Esophagus squamous epithelium (tissue), 5 donors: ENCODE results near the gene TMEM271. TPM values are rescaled to one million over a fixed set of nuclear protein-coding genes. Genes with fewer than 3 reads are reported as not detected.

Experiments
- DNase-seq: peaks from one replicate; lab custom pipeline; 2025; lab: John Stamatoyannopoulos, UW
- H3K27ac ChIP-seq, 4 donors: fragments of 200-600 bp; sonication (generic); one replicate each; pipeline ENCODE4 v1.5.1; 2016 to 2019; ENCODE audit warnings: mild to moderate bottlenecking in 1 of 4
- H3K27me3 ChIP-seq, 4 donors: fragments of 200-600 bp; sonication (generic); 1 replicate in 3 of 4; 2 replicates in 1 of 4; pipeline versions ENCODE4 v1.5.1 to v1.6.0; 2017 to 2021; ENCODE audit warnings: antibody characterized with exemption in 1 of 4
- H3K36me3 ChIP-seq, 3 donors: fragments of 200-600 bp; sonication (generic); one replicate each; pipeline ENCODE4 v1.5.1; 2016 to 2019
- H3K4me1 ChIP-seq, 3 donors: fragments of 200-600 bp; sonication (generic); one replicate each; pipeline ENCODE4 v1.5.1; 2017 to 2019
- H3K4me3 ChIP-seq, 4 donors: fragments of 200-600 bp; sonication (generic); 1 replicate in 3 of 4; 2 replicates in 1 of 4; pipeline ENCODE4 v1.5.1; 2016 to 2019; ENCODE audit warnings: mild to moderate bottlenecking in 2 of 4, moderate library complexity in 1 of 4
- H3K9me3 ChIP-seq, 3 donors: fragments of 200-600 bp; sonication (generic); one replicate each; pipeline ENCODE4 v1.5.1; 2016 to 2019
- POLR2A ChIP-seq, 4 donors: fragments of 450-650 bp; IDR thresholded peaks; one replicate each; pipeline ENCODE4 v1.6.1; 2017; ENCODE audit warnings: antibody characterized with exemption in 4 of 4, mild to moderate bottlenecking in 4 of 4, moderate library complexity in 3 of 4
- WGBS, 2 donors: methylation state at CpG; one replicate each; pipeline ENCODE4 v1.1.5; 2018; 5-methylcytosine and 5-hydroxymethylcytosine counted together
- intact Hi-C: fragments of 100-400 bp; cut with DNase I; formaldehyde crosslinking; loops from one replicate; pipeline ENCODE4 v1.15.0; 2022
- total RNA-seq, 4 donors: library from RNA; depleted of rRNA; stranded (reverse); fragments of >200 nt; gene quantifications; one replicate each; pipeline ENCODE4 v1.1.0, GENCODE V29; 2016
- TF ChIP-seq, protein P1 (sequence below), 6 experiments: fragments of 450-650 bp in 4 of 6; fragments of 200-600 bp in 2 of 6; sonication (generic) in 2 of 6; IDR thresholded peaks; one replicate each; pipeline ENCODE4 v1.5.1; 2016 to 2019; ENCODE audit warnings: antibody characterized with exemption in 6 of 6, mild to moderate bottlenecking in 4 of 6, moderate library complexity in 4 of 6
- donor health status: DM: yes; HTN: yes; CAD: no.

Gene TMEM271
- total RNA-seq, 4 donors from 2014 or later, result 0.19 TPM; not detected in 3

DNA sequence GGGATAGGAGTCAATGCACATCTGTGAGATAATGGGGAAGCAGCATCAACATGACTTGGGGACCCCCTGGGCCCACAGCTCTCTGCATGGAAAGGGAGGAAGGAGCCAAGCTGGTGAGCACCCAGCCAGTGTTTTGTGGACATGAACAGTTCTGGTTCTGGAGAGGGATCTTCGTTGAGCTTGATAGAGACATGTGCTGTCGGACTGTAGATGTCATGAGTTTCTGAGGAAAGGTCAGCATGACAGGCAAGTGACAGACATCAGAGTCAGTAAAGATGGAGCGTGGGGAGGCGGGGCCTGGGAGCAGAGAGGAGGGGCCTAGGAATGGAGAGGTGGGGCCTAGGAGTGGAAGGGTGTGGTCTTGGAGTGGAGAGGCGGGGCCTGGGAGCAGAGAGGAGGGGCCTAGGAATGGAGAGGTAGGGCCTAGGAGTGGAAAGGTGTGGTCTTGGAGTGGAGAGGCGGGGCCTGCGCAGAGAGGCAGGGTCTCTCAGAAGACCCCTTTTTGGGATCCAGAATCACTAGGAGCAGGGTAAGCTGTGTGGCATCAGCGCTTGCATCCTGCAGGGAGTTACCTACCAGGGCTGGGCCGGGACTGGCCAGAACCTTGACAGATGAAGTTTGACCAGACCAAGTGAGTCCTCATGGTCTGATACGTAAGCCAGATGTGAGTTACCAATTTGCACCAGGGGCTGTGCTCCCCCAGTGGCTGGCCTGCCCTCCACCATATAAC lies 43.3 kb downstream of the TMEM271 start:
- Histone ChIP-seq H3K4me1 (no peaks in the 10 kb centered on the region), H3K36me3 (peaks cover 21 to 99% (median 27%) of the 10 kb centered on the region in 3 donors), H3K27me3 (no peaks in the 10 kb centered on the region), H3K9me3 (no peaks in the 10 kb centered on the region), H3K27ac (no peak overlapping the region), H3K4me3 (no peak overlapping the region)
- TF ChIP-seq, protein P1, sequence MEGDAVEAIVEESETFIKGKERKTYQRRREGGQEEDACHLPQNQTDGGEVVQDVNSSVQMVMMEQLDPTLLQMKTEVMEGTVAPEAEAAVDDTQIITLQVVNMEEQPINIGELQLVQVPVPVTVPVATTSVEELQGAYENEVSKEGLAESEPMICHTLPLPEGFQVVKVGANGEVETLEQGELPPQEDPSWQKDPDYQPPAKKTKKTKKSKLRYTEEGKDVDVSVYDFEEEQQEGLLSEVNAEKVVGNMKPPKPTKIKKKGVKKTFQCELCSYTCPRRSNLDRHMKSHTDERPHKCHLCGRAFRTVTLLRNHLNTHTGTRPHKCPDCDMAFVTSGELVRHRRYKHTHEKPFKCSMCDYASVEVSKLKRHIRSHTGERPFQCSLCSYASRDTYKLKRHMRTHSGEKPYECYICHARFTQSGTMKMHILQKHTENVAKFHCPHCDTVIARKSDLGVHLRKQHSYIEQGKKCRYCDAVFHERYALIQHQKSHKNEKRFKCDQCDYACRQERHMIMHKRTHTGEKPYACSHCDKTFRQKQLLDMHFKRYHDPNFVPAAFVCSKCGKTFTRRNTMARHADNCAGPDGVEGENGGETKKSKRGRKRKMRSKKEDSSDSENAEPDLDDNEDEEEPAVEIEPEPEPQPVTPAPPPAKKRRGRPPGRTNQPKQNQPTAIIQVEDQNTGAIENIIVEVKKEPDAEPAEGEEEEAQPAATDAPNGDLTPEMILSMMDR (IDR thresholded peaks at IDR 0.05), result no peak
- no peak for TF ChIP-seq POLR2A (IDR thresholded peaks at IDR 0.05)
- DNase-seq, result no peak
- intact Hi-C loops, result no loop called here
- WGBS, 2 donors, result 94% methylated on average over 8 to 10 of the region's 10 CpGs

DNA sequence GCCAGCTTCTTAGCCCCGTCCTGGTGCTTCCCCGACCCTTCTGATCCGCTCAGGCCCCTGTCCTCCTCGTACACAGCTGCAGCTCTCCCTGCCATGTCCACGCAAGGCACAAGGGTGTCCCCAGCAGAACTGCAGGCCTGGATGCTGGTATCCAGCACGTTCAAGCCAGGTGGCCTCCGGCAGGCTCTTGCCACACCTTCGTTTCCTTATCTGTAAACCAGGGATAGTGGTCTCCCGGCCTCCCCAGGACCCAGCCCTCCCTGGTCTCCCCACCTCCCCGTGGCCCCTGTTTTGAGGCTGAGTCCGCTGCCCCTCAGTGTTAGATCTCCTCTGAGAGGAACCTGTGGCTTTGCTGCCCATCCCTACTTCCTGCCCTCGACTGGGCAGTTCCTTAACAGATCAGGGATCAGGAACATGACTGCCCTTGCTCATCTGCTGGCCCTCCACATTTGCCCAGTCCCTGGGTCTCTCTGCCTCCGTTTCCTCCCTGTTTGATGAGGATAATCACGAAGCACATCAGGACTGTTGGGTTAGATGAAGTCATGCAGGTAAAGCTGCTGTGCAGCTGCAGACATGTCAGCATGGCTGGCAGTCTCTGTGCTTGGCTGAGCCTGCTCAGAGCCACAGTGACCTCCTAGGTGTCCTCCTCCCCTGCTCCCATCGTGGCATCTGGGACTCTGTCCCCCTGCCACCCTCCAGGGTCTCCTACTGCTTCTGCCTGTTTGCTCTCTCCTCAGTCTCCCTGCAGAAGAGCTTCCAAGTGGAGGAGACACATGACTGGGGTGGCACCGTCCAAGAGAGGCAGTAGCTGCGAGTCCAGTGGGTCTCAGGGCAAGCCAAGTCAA lies 44.2 kb downstream of the TMEM271 start:
- H3K4me3 ChIP-seq, result no peak overlapping the region
- intact Hi-C loops, result no loop called here
- TF ChIP-seq, protein P1 (IDR thresholded peaks at IDR 0.05), result no peak
- TF ChIP-seq POLR2A (IDR thresholded peaks at IDR 0.05), result no peak
- H3K9me3 ChIP-seq, result no peaks in the 10 kb centered on the region
- H3K36me3 ChIP-seq, result peaks cover 21 to 99% (median 29%) of the 10 kb centered on the region in 3 donors
- WGBS, 2 donors, result 91 to 94% methylated on average over 10 to 13 of the region's 17 CpGs
- DNase-seq, result no peak
- H3K4me1 ChIP-seq, result no peaks in the 10 kb centered on the region
- no peak overlapping the region for H3K27ac ChIP-seq
- no peaks in the 10 kb centered on the region for H3K27me3 ChIP-seq

DNA sequence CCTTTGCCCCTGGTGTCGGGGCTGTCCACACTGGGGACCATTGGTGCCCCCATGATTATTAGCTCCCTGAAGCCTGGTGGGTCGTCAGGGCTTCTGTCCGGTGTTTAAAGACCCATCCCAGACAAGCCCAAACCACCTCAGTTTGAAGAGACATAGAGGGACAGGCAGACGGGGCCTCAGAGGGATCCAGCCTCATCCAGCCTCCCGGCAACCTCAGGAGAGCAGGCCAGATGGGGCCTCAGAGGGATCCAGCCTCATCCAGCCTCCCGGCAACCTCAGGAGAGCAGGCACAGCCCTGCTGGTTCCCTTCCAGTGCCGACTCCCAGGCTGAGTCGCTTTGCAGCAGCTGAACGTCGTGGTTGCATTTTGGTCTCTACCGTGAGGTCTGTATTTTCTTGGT lies 45.0 kb downstream of the TMEM271 start:
- TF ChIP-seq POLR2A (IDR thresholded peaks at IDR 0.05), result no peak
- no peak for DNase-seq
- Histone ChIP-seq H3K4me3 (no peak overlapping the region), H3K9me3 (no peaks in the 10 kb centered on the region), H3K4me1 (no peaks in the 10 kb centered on the region), H3K27me3 (no peaks in the 10 kb centered on the region), H3K27ac (no peak overlapping the region), H3K36me3 (peaks cover 21 to 100% (median 32%) of the 10 kb centered on the region in 3 donors)
- intact Hi-C loops, result no loop called here
- WGBS, 2 donors, result 86 to 91% methylated on average over 8 to 9 of the region's 11 CpGs

DNA sequence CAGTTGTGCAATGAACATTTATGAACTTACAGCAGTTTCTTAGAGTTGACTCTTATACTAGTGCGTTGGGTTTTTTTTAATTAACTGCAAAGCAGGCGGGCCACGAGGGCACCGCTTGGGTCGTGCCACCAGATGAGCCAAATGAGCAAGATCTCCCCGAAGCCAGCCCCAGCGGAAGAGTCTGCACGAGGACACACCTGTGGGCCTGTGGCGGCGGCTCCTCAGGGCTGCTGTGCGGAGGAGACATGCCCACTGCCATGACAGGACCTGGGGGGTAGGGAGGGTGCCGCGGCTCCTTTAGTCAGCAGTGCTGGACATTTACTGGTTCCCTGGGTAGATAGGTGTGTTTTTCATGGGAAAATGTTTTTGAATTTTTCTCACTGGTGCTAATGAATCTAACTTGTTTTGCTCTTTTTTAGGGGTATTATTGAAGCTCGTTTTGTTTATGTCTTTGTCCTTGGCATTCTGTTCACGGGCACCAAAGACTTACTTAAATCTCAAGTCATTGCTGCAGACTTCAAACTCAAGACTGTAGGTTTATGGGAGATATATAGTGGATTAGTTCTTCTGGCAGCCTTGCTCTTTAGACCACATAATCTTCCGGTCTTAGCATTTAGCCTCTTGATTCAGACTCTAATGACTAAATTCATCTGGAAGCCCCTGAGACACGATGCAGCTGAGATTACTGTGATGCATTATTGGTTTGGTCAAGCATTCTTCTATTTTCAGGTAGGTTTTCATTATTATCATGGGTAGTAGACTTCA lies 45.9 kb downstream of the TMEM271 start:
- DNase-seq, result no peak
- Histone ChIP-seq H3K4me3 (no peak overlapping the region), H3K9me3 (no peaks in the 10 kb centered on the region), H3K36me3 (peaks cover 17 to 100% (median 32%) of the 10 kb centered on the region in 3 donors), H3K4me1 (no peaks in the 10 kb centered on the region), H3K27ac (no peak overlapping the region), H3K27me3 (no peaks in the 10 kb centered on the region)
- TF ChIP-seq, protein P1 (IDR thresholded peaks at IDR 0.05), result no peak
- TF ChIP-seq POLR2A (IDR thresholded peaks at IDR 0.05), result no peak
- WGBS, 2 donors, result 91% methylated on average over 12 to 17 of the region's 17 CpGs
- intact Hi-C loops, result no loop called here

DNA sequence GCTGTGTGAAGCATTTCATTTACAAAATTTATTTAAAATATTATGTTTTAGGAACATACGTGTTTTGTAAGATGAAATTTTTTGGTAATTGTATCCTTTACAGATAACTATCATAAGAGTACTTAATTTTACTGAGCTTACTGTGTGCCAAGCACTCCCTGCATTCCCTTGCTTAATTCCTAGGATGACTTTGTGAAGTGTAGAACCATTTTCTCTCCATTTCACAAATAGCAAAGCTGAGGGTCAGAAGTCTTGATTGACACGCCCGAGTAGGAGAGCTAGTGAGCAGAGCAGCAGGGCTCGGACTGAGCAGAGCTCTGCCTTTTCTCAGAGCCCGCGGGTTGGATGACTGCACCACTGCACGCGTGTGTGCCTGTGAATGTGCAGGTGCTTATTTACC lies 46.5 kb downstream of the TMEM271 start:
- TF ChIP-seq POLR2A (IDR thresholded peaks at IDR 0.05), result no peak
- TF ChIP-seq, protein P1 (IDR thresholded peaks at IDR 0.05), result no peak
- Histone ChIP-seq H3K4me1 (no peaks in the 10 kb centered on the region), H3K27me3 (no peaks in the 10 kb centered on the region), H3K27ac (no peak overlapping the region), H3K36me3 (peaks cover 17 to 100% (median 30%) of the 10 kb centered on the region in 3 donors), H3K4me3 (no peak overlapping the region), H3K9me3 (no peaks in the 10 kb centered on the region)
- no peak for DNase-seq
- intact Hi-C loops, result no loop called here
- WGBS, 2 donors, result 91 to 97% methylated on average over 8 of the region's 8 CpGs
